H1 (cell line): ENCODE data around the gene MXI1.

Source experiments
- EGR1 ChIP-seq: IDR thresholded peaks from 2 replicates; pipeline ENCODE4 v1.6.1; 2011; ENCODE audit warnings: low read depth, low read length, borderline replicate concordance
- MAFK ChIP-seq: IDR thresholded peaks from 2 replicates; pipeline ENCODE4 v1.6.1; 2012; ENCODE audit warnings: low read depth, mild to moderate bottlenecking, improper control_type of control experiment, low read length
- PHF8 ChIP-seq: fragments of 200-600 bp; sonication (generic); conservative IDR thresholded peaks from 2 replicates; pipeline ENCODE4 v1.7.1; 2012; ENCODE audit warnings: low read depth, mild to moderate bottlenecking, inconsistent platforms, low read length, moderate library complexity
- POLR2A ChIP-seq, 2 experiments: IDR thresholded peaks; 1 replicate in 1 of 2; 2 replicates in 1 of 2; pipeline ENCODE4 v1.6.1; 2011; ENCODE audit warnings: low read depth in 2 of 2, low read length in 2 of 2, mild to moderate bottlenecking in 2 of 2; ENCODE audit errors: control extremely low read depth in 1 of 2
- POLR2AphosphoS5 ChIP-seq: IDR thresholded peaks from 2 replicates; pipeline ENCODE4 v1.6.1; 2011; ENCODE audit warnings: low read depth, low read length
- SP4 ChIP-seq: IDR thresholded peaks from 2 replicates; pipeline ENCODE4 v1.6.1; 2012; ENCODE audit warnings: low read length, inconsistent platforms
- TF ChIP-seq, protein P1 (sequence below), 3 experiments: IDR thresholded peaks; 1 replicate in 2 of 3; 2 replicates in 1 of 3; pipeline versions ENCODE4 v1.5.1 to v1.6.1; 2011; ENCODE audit warnings: low read length in 3 of 3, mild to moderate bottlenecking in 3 of 3, inconsistent platforms in 2 of 3, low read depth in 1 of 3, moderate library complexity in 1 of 3; ENCODE audit not compliant: insufficient read depth in 1 of 3; ENCODE audit errors: control extremely low read depth in 1 of 3
- TF ChIP-seq, protein P2 (sequence below): IDR thresholded peaks from 2 replicates; pipeline ENCODE4 v1.6.1; 2012; ENCODE audit warnings: inconsistent platforms

DNA sequence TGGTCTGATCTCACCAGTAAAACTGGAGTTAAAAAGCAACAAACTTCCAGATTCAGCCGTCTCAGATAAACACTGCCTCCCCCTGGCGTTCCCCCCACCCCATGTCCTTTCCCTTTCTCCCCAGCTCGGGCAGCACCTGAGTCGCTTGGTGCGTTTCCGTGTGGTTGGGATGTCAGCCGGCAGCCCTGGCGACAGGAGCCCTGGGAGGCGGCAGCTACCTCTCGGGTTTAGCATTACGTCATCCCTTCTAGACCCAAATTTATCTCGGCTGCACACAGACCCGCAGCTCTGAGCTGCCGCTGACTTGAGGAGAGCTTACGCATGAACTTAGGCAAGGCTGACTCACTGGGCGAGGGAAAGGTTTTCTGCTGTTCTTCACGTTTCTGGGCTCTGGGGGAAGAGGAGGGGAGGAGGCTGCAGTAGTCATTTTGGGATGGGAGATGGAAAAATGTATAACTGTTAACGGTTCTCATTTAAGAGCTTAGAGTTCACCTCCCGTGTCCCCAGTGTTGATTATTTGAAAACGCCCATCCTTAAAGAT is 14.4 kb downstream of the MXI1 start:
- TF ChIP-seq MAFK (no peak), POLR2A (IDR thresholded peaks at IDR 0.05; ENCODE audit: control extremely low read depth in 1 of 2, low read depth in 2 of 2, low read length in 2 of 2) (no peak), EGR1 (no peak), PHF8 (no peak), POLR2AphosphoS5 (no peak), SP4 (no peak)
- TF ChIP-seq, protein P1, sequence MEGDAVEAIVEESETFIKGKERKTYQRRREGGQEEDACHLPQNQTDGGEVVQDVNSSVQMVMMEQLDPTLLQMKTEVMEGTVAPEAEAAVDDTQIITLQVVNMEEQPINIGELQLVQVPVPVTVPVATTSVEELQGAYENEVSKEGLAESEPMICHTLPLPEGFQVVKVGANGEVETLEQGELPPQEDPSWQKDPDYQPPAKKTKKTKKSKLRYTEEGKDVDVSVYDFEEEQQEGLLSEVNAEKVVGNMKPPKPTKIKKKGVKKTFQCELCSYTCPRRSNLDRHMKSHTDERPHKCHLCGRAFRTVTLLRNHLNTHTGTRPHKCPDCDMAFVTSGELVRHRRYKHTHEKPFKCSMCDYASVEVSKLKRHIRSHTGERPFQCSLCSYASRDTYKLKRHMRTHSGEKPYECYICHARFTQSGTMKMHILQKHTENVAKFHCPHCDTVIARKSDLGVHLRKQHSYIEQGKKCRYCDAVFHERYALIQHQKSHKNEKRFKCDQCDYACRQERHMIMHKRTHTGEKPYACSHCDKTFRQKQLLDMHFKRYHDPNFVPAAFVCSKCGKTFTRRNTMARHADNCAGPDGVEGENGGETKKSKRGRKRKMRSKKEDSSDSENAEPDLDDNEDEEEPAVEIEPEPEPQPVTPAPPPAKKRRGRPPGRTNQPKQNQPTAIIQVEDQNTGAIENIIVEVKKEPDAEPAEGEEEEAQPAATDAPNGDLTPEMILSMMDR (IDR thresholded peaks at IDR 0.05; ENCODE audit: control extremely low read depth in 1 of 3, insufficient read depth in 1 of 3, low read depth in 1 of 3, low read length in 3 of 3), result peak; percentile 33 to 41 (median 33); a peak in 3 of 4 replicates
- TF ChIP-seq, protein P2, sequence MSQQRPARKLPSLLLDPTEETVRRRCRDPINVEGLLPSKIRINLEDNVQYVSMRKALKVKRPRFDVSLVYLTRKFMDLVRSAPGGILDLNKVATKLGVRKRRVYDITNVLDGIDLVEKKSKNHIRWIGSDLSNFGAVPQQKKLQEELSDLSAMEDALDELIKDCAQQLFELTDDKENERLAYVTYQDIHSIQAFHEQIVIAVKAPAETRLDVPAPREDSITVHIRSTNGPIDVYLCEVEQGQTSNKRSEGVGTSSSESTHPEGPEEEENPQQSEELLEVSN, result no peak
